ENCODE data around the gene MXI1.

- TF ChIP-seq CTCF (conservative IDR thresholded peaks at IDR 0.05; ENCODE audit: low read length), result no peak
- no peak for TF ChIP-seq EZH2phosphoT487 (IDR thresholded peaks at IDR 0.05; ENCODE audit: borderline replicate concordance)
Observed at GRCh38 chr10:110265573-110266193, 58.3 kb downstream of the MXI1 start.

Measured in Loucy (cell line).